GM18909 (cell line): ENCODE results near the gene NCKIPSD.

Experiments used
- ATAC-seq: cut with Tn5 transposase; IDR thresholded peaks from one replicate; pipeline ENCODE4 v1.9.1; 2021; ENCODE audit warnings: mild to moderate bottlenecking; ENCODE audit not compliant: unreplicated experiment, poor library complexity

The NCKIPSD gene

DNA sequence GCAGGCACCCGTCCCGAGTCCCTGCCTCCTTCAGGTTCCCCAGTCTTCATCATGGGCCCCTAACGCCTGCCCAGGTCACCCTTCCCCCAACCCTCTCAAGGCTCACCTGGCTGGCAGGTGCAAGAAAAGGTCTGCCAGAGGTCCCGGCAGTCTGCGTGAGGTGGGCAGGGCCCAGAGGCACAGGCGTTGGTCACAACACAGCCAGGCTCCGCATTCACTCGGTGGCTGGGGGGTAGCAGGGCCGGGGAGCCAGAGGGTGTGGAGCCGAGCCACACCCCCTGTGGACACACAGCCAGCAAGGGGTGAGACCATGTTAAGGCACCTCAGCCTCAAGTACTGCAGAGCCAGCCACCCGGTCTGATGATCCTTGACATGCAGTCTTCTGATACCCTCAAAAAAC lies 33.9 kb downstream of the NCKIPSD start:
- no peak for ATAC-seq

DNA sequence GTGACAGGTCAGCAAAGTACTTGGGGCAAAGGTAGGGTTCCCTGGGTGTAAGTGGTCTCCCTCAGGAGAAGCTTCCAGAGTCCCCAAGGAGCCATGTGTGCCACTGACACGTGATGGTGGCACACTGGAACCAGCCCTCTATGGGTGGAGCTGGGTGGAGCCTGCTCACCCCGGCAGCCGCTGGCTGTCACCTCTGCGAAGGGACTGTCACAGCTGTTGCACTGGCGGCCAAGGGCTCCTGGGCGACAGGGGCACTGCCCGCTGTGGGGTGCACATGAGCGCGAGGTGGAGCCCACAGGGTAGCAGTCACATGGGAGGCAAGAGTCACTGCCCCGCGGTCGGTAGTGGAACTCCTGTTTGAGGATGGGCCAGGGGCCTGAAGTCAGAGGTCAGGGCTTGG lies 35.0 kb downstream of the NCKIPSD start:
- no peak for ATAC-seq

DNA sequence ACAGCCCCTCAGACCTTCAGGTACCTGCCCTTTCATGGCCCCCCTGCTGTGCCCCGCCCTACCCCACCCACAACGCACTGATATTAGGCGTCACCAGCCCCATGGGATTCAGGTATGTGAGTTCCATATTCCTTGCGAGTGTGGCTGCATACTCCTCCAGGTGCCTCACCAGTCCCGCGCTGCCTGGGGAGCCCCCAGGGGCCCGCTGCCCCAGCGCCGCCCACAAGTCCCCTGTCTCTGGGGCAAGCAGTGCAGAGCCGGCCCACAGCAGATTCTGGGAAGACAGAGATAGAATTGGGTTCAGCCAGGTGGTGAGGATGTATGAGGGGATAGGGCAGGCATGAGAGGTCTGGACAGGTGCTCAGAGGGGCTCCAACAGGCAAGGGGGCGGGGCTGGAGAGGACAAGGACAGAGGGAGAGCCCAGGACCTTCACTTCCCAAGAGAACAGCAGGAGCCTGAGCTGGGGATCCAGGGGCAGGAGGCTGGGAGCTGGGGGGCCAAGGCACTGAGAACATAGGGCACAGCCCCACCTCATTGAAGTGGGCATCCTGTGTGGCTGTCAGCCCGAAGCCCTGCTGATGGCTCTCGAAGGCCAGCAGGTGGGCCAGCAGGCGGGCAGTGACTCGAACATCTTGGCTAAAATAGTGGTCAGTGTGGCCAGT lies 37.4 kb downstream of the NCKIPSD start:
- no peak for ATAC-seq

DNA sequence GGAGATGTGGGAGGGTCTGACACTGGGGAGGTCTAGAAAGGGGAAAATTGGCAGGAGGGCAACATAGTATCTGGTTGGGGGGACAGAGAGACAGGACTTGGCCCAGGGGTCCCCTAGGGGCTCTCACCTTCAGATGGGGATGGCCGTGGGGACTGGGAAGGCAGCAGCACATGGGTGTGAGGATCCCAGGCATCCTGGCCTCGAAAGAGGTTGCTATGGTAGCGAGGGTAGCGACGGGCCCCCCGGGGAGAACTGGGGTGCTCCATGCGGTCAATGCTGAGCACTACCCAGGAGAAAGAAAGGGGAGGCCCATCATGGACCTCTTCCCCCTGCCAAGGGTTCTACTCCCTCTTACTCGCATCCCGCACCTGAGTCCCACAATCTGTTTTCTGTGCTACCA lies 38.0 kb downstream of the NCKIPSD start:
- ATAC-seq, result no peak

DNA sequence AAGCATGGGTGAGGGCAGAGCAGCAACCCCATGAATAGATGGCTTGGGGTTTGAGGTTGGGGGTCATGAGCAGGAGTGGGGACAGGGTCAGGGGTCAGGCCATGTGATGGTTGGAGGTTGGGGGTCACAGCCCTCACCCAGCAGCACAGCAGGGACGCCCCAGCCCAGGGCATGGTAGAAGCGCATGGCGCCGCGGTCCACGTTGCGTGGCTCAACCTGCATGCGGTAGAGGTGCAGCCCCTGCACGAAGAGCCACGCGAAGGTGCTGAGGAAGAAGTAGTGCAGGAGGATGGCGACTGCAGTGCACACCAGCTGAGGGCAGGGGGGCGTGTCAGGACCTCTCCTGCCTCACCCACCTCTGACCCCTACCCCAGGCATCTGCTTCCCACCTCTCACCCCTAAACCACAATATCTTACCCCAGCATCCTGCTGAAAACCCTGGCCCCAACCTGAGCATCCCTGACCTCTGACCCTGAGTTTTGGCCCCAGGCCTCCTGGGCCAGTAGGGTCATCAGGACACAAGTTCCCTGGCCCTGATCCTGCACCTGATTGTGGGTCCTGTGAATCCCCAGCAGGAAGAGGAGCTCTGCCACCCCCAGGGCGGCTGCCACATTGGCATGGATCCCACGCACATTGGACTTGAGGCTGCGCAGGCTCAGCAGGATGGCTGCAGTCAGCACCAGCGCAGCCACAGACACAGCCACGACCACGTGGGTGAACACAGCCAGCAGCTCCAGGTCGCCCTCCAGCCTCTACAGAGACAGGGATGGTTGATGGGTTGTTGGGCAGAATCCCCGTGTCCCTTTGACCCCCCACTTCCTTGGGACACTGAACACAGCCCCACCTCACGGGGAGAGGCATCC lies 40.6 kb downstream of the NCKIPSD start:
- no peak for ATAC-seq

DNA sequence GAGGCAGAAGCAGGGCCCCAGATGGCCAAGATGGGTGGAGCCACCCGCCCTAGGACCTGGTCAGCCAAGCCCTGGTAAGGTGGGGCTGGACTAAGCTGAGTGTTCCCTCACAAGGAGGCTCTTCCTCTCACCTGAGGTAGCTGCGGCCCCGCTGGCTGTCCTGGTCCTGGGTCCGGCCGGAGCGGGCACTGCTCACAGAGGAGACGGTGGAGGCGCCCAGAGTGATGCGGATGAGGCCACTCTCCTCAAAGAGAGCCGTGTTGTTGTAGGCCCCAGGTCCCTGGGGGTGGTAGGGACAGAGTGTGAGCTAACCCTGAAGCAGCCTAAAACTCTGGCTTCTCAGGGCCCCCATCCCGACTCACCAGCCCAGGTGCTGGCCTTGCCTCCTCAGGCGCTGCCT lies 43.1 kb downstream of the NCKIPSD start:
- ATAC-seq, result no peak

DNA sequence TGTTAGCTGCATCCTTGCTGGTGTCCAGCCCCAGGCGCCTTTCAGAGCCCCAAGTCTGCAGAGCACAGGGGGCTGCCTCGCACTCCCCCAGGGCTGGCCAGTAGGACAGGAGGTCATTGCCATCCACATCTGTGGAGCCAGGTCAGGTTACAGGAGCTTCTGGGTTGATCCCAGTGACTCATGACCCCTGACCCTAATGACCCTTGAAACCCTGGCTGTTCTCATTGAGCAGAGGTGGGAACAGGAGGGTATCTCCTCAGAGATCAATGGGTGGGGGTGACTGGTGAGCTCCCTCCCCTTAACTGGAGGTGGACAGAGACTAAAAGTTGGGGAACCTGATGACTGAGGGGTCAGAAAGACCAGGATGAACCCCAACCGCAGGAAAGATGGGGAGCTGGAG lies 44.3 kb downstream of the NCKIPSD start:
- no peak for ATAC-seq

DNA sequence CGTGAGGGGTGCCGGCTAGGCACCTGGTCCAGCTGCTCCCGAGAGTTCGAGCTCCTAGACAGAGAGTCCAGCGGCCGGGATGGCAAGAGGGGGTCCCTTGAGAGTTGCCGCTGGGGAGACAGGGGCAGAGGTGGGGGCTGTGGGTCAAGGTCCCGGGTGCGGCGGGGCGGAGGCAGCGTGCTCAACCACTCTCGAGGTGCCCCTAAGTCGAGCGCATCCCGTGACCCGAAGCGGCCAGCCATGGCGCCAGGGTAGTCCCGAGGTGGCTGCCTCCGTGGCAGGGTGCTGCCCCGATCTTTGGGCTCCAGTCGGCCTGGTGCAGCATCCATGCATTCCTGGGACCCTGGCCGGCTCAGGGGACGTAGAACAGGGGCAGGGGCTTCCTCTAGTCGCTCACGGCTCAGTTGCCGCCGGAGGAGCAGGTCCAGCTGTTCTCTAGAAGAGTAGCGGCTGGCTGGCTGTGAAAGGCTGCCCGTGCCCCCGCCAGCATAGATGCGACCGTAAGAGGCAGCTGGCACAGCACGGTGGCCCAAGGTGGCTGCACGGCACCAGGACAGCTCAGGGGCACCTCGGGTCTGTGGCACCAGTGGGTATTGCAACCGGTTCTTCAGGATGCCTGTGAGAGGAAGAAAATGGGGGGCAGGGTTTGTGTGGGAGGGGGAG lies 45.6 kb downstream of the NCKIPSD start:
- ATAC-seq, result no peak

DNA sequence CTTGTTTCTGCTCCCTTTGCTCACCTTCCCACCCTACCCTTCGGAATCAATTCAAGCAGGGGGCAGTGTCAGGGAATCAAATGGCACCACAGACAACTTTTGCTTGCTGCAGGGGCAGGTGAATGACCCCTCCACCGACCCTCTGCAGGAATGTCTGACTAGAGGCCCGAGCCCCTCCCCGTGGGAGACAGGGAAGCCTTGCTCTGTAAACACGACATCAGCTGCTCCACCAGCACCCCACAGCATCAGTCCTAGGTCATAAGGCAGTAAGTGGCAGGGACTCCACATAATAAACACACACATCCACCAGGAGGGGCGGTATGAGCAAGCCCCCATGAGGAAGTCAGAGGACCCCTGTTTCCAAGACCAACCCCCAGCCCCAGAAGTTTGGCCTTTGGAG lies 48.4 kb downstream of the NCKIPSD start:
- ATAC-seq, result no peak

DNA sequence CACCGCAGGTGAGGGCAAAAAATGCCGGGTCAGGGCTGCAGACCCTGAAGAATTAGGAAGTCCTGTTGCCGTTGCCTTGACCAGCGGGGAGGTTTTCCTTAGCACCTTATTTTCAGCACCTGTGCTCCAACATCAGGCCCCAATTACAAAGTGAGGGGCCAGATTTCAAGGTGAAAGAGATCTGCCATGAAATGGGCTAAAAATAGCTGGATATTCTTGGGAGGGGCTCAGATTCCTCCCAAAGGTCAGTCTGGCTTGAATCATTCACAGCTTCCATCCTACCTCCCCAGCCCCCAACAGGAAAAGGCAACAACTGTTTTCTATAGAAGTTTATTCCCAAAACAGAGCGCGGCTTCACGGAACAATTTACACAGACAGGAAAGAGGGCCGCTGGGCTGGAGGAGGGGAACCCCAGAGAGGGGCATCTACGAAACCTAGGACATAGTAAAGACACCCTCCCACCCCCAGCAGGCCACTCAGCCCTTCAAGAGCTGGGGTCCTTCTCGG lies 49.5 kb downstream of the NCKIPSD start:
- no peak for ATAC-seq

DNA sequence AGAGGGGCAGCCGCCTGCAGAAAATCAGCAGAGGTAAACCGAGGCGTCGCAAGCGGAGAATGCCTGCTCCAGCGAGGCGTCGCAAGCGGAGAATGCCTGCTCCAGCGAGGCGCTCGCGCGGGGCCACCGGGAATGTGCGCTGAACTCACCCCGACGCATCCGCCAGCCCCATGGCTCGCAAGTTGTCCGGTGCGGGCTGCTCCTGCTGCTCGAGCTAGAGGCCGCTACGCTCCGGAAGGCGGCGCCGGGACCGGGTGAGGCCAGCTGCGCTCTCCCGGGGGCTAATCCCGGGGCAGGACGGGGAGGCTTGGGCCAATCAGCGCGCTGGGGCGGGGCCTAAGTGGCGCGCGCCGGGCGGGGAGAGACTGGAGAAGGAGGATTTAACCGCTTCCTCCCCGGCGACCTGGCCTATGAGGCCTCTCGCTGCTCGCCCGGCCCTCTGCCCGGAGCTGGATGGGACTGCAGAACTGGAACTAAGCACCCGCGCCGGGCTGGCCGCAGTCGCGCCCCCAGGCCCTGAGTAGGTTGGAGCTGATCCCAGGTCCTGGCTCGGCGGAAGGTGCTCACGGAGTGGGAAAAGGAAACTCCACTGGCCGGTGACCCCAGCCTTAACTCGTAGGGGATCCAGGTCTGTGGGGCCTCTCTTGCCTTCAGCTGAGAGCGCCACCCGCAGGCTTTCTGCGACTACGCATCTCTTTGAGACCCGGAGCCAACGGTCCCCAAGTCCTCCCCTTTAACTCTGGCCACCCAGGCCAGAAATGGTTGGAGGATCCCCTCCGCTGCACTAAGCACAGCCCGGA lies 50.3 kb downstream of the NCKIPSD start, which contains the start of gene SLC26A6:
Gene SLC26A6, minus strand, starts transcription at position 240 of the 800 bp plus-strand sequence. Its CDS starts 68 bp downstream, at position 172.
- peak; percentile 91 for ATAC-seq

DNA sequence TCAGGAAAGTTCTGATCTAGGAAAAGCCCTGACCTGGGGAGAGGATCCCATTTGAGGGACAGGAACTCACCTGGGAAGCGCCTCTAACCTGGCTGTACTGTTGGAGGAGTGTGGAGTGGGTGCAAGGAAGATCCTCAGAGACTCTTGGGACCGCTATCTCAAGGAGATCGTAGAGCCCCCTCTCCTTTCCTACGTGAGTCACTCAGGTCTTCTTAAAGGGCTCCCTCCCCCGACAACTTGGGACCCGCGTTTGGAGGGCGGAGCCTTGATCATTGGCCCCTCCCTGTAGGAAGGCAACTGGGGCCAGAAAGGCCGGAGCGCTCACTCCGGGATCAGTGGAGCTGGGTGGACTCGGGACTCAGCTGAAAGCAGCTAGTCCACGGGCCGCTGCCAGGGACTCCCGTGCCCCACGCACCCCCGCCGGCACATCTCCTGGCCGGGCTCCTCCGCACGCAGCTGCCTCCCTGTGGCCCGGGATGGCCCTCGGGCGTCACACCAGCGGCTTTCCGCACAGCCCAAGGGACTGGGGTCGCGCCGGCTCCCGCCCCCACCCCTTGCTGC lies 51.0 kb downstream of the NCKIPSD start:
- peak; percentile 19 for ATAC-seq

DNA sequence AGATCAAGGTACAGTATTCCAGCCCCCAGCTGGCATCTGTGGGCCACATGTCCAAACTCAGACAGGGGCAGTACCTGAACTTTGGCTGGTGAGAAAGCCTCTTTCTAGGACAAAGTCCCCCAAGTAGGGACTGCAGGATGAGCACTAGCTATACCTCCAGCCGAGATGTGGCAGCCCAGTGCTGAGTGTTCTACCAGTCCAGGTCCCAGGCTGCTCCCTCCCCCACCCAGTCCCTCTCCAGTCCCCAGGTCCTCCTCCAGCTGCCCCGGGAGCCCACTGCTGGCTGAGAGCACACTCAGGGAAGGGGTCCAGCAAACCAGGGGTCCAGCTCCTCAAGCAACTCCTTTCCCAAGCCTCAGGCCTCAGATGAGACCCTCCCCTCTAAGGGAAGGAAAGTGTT lies 52.0 kb downstream of the NCKIPSD start:
- ATAC-seq, result no peak

DNA sequence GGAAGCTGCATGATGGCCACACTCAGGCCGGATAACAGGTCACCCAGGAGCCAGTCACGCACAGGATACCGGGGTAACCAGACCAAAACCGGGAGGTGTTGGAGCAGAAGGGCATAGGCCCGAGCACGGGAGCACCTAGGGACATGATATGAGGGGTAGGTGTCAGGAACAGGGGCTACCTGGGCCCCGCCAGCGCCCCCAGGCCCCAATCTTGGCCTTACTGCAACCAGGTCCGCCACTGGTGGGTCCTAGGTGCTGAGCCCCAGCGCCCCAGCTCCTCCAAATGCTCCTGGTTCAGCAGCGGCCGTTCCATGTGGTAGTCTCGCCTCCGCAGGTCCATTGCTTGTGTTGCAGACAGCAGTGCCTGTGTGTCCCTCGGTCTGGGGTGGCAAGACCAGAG lies 52.5 kb downstream of the NCKIPSD start:
- ATAC-seq, result no peak

DNA sequence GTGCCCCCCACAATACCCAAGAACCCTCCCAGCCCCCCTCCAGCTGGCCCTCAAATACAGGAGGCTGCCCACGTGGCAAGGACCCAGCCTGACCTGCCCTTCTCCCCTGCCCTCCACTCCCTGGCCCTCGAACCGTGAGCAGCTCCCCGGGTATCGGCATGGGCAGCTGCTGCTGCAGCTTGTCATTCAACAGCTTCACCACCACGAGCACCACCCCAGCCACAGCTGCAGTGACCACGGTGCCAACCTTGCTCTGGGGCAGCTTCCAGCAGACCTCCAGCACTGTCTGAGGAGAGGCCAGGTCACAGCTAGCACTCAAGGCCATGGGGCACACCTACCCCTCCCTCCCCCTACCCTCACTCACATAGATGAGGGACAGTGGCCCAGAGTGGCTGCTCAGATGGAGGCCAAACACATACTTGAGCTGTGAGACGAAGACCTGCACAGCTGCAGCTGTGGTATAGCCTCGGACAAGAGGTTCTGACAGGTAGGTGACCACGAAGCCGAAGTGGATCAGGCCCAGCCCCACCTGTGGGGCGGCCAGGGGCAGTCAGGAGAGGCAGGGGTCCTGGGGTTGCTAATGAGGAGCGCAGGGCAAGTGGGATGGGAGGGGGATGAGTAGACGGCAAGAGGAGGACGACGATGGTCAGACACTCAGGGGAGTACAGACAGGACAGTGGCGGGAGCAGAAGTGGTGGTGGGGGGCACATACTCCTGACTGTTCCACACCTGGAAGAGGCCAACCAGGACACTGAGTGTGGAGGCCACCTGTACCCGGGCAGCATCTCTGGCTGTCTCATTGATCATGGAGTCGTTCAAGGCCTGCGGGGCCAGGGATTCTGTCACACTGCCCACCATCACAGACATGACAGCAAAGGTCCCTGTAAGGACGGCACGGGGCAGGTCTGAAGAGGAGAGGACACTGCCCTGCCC lies 53.9 kb downstream of the NCKIPSD start:
- ATAC-seq, result no peak

DNA sequence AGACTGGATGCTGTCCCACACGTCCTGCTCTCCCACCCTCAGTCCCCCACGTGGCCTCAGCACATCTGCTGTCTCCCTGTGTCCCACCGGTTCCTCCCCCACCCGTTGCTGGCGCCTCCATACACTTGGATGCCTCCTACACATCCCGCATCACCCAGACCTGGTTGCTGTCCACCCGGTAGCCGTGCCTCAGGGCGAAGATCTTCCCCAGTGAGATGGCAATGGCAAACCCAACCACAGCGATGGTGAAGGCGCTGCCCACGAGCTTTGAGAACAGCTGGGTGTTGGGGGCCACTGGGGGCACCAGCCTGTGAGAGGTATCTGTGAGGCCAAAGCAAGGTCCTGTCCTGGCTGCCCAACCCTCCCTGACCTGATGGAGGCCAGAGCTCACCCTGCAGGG lies 54.9 kb downstream of the NCKIPSD start:
- no peak for ATAC-seq

DNA sequence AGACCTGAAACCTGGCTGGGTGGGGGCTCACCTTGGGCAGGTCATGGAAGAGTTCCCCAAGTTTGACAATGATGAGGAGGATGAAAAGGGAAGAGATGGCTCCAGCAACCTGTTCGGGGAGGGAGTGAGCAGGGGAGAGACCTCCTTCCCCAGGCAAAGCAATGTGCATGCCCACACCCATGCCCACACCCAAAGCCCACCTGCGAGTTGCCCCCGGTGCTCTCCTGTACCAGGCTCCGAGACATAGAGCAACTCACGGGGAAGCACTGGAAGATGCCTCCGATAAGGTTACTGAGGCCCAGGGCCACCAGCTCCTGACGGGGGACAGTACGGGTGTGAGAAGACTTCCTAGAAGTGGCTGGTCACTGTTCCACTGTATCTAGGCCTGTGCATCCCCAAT lies 55.3 kb downstream of the NCKIPSD start:
- no peak for ATAC-seq

DNA sequence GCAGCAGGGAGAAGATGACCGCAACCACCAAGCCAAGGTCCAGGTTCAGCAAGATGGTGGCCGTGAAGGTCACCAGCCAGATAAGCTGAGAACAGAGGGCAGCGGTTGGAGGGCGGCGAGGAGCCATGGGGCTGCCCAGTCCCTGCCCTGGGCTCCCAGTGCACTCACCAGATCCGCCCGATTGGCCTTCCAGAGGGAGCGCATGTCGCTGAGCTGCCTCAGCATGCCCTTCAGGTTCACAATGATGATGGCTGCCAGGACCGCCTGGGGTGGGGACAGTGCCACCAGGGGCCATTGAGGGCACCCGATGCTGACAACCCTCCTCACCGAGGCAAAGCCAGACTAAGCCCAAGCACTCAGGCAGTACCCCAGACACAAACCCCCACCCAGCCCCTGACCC lies 55.8 kb downstream of the NCKIPSD start:
- no peak for ATAC-seq
